NCI-H2227 (cell line): Measurements from ENCODE around the gene ADAMTS12.

ENCODE experiments used
- DNase-seq: peaks from one replicate; lab custom pipeline; 2025; ENCODE audit not compliant: unreplicated experiment; lab: John Stamatoyannopoulos, UW

Gene ADAMTS12, protein sequence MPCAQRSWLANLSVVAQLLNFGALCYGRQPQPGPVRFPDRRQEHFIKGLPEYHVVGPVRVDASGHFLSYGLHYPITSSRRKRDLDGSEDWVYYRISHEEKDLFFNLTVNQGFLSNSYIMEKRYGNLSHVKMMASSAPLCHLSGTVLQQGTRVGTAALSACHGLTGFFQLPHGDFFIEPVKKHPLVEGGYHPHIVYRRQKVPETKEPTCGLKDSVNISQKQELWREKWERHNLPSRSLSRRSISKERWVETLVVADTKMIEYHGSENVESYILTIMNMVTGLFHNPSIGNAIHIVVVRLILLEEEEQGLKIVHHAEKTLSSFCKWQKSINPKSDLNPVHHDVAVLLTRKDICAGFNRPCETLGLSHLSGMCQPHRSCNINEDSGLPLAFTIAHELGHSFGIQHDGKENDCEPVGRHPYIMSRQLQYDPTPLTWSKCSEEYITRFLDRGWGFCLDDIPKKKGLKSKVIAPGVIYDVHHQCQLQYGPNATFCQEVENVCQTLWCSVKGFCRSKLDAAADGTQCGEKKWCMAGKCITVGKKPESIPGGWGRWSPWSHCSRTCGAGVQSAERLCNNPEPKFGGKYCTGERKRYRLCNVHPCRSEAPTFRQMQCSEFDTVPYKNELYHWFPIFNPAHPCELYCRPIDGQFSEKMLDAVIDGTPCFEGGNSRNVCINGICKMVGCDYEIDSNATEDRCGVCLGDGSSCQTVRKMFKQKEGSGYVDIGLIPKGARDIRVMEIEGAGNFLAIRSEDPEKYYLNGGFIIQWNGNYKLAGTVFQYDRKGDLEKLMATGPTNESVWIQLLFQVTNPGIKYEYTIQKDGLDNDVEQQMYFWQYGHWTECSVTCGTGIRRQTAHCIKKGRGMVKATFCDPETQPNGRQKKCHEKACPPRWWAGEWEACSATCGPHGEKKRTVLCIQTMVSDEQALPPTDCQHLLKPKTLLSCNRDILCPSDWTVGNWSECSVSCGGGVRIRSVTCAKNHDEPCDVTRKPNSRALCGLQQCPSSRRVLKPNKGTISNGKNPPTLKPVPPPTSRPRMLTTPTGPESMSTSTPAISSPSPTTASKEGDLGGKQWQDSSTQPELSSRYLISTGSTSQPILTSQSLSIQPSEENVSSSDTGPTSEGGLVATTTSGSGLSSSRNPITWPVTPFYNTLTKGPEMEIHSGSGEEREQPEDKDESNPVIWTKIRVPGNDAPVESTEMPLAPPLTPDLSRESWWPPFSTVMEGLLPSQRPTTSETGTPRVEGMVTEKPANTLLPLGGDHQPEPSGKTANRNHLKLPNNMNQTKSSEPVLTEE (N-terminal part only)

DNA sequence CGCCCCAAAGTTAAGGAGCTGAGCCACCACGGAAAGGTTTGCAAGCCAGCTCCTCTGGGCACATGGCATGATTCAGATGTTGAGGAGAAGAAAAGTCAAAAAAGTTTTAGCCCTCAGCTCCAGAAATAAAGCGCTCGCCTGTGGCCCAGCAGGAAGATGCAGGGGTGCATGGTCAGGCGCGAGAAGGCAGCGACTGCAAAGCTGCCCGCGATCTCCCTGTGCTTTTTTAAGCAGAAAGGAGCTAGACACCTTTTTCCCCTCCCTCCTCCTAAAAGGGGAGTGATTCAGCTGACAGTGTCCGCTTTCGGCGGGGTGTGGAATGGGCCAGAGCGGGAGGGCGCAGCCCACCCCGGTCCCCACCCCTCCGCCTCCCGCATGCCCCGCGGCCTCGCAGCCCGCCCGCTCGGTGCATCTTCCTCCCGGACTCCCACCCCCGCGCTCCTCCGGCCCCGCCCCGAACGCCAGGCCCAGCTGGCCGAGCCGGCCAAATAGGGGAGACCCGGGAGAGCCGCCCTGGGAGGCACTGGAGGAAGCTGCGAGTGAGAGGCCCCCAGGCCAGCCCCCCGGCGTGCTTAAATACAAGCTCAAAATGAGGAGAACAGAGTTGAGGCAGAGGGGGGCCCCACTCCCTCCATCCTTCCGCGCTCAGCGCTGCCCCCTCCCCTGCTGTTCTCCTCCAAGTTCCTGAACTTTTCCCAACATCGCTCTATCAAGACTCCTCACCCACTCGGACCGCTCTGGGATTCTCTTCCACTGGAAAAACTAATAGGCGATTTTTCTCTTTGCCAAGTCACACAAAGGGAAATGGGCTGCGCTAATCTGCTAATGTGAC, at the start of gene ADAMTS12:
Gene ADAMTS12 (minus strand): TSS at position 203 of the 832 bp plus-strand sequence. CDS start 134 bp downstream, at position 69.
- peak; percentile 26 for DNase-seq

DNA sequence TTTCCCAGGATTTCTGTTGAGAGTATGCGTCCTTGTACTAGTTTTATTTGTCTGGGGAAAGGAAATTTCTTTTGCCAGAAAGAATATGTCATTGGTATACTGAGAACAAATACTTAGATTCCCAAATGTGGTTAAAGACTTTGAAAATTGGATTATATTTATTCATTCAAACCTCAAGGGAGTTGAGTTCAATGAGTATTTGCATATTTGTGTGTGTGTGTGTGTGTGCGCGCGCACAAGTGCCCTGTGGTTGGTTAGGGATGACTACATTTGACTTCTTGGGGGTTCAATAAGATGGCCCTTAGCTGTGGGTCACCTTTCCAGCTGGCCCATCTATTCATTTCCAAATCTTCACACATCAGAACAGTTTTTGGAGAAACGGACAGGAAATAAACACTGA, 49.3 kb upstream of the ADAMTS12 start:
- no peak for DNase-seq

DNA sequence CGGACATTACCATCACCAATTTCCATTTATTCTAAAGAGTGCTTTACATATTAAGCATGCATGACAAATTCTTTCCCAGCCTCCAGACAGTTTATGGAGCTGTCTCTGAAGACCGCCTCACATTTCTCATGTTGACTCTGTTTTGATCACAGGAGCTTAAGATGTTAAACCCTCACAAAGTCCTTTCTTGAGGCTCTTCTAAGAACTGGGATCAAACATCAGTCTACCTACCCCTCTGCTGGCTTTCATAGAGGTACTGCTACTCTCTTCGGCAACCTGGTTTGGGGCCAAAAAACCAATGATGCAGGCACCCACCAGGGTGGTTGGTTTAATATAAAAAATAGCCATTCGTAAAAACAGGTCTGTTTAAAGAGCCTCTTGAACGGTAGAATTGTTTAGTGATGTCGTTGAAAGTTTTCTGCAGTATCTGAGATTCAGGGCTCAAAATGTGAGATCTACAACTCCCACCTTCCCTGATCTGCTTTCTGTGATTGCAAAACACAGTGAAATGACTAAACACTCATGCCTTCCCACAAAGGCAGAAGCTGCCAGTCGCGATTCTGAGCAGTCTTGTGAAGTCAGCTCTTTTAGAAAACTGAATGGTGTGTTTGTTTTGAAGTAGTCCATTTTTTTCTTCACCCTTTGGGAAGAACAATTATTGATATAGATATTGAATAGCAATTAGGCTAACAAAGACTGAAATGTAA, 47.9 kb upstream of the ADAMTS12 start:
- no peak for DNase-seq

DNA sequence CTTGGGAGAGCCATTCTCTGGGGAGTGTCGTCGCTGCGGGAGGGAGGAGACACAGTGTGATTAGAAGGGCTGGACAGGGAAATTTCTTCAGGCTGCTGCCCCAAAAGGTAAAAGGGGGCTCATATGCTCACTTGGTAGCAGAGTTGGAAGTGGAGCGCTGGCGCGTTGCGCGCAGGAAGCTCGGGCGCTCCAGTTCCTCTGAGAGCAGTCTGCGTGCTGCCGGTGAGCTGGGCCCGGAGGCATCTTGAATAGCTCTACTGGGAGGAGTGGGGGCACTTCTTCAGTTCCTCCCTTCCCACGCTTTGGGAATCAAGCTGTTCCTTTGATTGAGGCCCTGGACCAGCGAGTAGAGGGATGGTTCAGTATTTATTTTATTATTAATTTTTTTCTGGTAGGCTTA, 47.1 kb upstream of the ADAMTS12 start:
- no peak for DNase-seq

GRCh38 chr5:33938507-33938796, 46.7 kb upstream of the ADAMTS12 start:
- no peak for DNase-seq

GRCh38 chr5:33937707-33938506, 46.1 kb upstream of the ADAMTS12 start:
- no peak for DNase-seq

DNA sequence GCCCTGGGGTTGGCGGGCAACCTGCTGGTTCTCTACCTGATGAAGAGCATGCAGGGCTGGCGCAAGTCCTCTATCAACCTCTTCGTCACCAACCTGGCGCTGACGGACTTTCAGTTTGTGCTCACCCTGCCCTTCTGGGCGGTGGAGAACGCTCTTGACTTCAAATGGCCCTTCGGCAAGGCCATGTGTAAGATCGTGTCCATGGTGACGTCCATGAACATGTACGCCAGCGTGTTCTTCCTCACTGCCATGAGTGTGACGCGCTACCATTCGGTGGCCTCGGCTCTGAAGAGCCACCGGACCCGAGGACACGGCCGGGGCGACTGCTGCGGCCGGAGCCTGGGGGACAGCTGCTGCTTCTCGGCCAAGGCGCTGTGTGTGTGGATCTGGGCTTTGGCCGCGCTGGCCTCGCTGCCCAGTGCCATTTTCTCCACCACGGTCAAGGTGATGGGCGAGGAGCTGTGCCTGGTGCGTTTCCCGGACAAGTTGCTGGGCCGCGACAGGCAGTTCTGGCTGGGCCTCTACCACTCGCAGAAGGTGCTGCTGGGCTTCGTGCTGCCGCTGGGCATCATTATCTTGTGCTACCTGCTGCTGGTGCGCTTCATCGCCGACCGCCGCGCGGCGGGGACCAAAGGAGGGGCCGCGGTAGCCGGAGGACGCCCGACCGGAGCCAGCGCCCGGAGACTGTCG, 45.4 kb upstream of the ADAMTS12 start:
- no peak for DNase-seq

DNA sequence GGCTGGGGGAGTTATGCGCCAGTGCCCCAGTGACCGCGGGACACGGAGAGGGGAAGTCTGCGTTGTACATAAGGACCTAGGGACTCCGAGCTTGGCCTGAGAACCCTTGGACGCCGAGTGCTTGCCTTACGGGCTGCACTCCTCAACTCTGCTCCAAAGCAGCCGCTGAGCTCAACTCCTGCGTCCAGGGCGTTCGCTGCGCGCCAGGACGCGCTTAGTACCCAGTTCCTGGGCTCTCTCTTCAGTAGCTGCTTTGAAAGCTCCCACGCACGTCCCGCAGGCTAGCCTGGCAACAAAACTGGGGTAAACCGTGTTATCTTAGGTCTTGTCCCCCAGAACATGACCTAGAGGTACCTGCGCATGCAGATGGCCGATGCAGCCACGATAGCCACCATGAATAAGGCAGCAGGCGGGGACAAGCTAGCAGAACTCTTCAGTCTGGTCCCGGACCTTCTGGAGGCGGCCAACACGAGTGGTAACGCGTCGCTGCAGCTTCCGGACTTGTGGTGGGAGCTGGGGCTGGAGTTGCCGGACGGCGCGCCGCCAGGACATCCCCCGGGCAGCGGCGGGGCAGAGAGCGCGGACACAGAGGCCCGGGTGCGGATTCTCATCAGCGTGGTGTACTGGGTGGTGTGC, 44.7 kb upstream of the ADAMTS12 start, which contains the start of gene RXFP3:
Gene RXFP3 (plus strand): TSS at position 6 of the 636 bp plus-strand sequence. CDS start 355 bp downstream, at position 361.
- peak; percentile 58 for DNase-seq

DNA sequence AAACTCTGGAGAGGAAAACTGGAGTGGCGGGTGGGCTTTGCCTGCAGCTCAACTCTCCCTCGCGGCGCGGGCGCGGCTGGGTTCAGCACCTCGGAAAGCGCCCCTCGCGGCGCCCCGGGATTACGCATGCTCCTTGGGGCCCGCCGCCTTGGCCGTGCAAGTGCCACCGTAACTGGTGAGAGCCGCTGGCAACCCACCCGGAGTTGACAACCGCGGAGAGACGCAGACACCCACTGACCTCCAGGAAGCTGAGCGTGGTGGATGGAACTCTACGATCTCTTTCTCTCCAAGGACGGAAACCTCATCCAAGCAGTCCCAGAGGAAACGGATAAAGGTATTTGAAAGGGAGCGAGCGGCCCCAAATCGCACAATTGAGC, 44.2 kb upstream of the ADAMTS12 start:
- peak; percentile 67 for DNase-seq

- no peak for DNase-seq
Measured at GRCh38 chr5:33934176-33934575, 42.4 kb upstream of the ADAMTS12 start.

DNA sequence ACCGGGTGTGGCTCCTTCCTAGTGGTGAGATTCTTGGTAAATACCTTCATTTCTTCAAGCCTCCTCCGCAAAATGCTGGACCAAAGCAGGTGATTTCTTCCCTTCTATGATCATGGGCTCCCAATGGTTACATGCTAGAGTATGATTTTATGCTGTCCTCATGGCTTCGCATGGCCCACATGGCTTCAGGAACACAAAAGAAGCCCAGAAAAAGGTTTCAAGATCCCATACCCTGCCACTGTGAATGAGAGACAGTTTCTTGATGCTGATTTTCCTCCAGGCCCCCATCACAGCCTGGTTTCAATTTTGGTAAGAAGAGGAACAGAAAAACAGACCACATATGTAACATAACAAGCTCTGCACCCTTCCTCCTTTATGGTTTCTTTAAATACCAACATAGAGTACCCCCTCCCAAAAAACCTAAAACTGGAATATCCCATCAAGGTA, 42.0 kb upstream of the ADAMTS12 start:
- DNase-seq, result no peak

- DNase-seq, result no peak
Measured at GRCh38 chr5:33931136-33931535, 39.3 kb upstream of the ADAMTS12 start.

GRCh38 chr5:33929925-33930690, 38.3 kb upstream of the ADAMTS12 start:
- no peak for DNase-seq

GRCh38 chr5:33928283-33928682, 36.5 kb upstream of the ADAMTS12 start:
- no peak for DNase-seq

- DNase-seq, result peak; percentile 20
Measured at GRCh38 chr5:33927685-33928084, 35.9 kb upstream of the ADAMTS12 start.

GRCh38 chr5:33925278-33925677, 33.5 kb upstream of the ADAMTS12 start:
- DNase-seq, result no peak

- DNase-seq, result no peak
Measured at GRCh38 chr5:33921002-33921401, 29.2 kb upstream of the ADAMTS12 start.
